ENCODE results near the gene ARID1A. TPM values are rescaled to one million over a fixed set of nuclear protein-coding genes. Genes with fewer than 3 reads are reported as not detected.
"Not testable (repeated sequence)": the region's sequence is repeated elsewhere in the genome, so short reads cannot be mapped to it uniquely, and the experiment has no call there.

Gene ARID1A
- polyA plus RNA-seq, 1 donor (not counting 4 experiments of a cell fraction or from before 2014, with no cell fraction given): 10.2 TPM

GRCh38 chr1:26703478-26703877 lies 7.7 kb downstream of the ARID1A start:
- Histone ChIP-seq H2AFZ (ENCODE audit: control insufficient read depth, low read length) (no peak overlapping the region), H3K27me3 (ENCODE audit: control insufficient read depth, extremely low read depth, insufficient read depth, low read length) (no peaks in the 10 kb centered on the region), H3K27ac (ENCODE audit: control insufficient read depth, insufficient read depth, low read length) (no peak overlapping the region), H4K20me1 (ENCODE audit: control insufficient read depth, extremely low read depth, insufficient read depth, low read length) (peaks cover 14% of the 10 kb centered on the region), H3K9me3 (ENCODE audit: control insufficient read depth, low read depth, low read length) (no peaks in the 10 kb centered on the region), H3K9me1 (ENCODE audit: control insufficient read depth, extremely low read depth, insufficient read depth, low read length) (no peaks in the 10 kb centered on the region), H3K4me3 (ENCODE audit: control insufficient read depth in 2 of 3, extremely low read depth in 1 of 3, insufficient read depth in 2 of 3, low read depth in 1 of 3, low read length in 3 of 3) (no peak overlapping the region), H3K4me2 (ENCODE audit: control insufficient read depth, extremely low read depth, insufficient read depth, low read depth, low read length) (no peak overlapping the region), H3K36me3 (ENCODE audit: control insufficient read depth in 2 of 2, extremely low read depth in 1 of 2, insufficient read depth in 2 of 2, low read length in 2 of 2) (no peaks in the 10 kb centered on the region), H3K79me2 (ENCODE audit: control insufficient read depth, insufficient read depth, low read length) (peaks cover 95% of the 10 kb centered on the region), H3K9ac (ENCODE audit: control insufficient read depth, extremely low read depth, insufficient read depth, low read length) (no peak overlapping the region), H3K4me1 (ENCODE audit: control insufficient read depth, extremely low read depth, insufficient read depth, low read length) (peaks cover 60% of the 10 kb centered on the region)
- TF ChIP-seq CTCF (optimal IDR thresholded peaks at IDR 0.05 in 1 of 3, IDR thresholded peaks at IDR 0.05 in 1 of 3, conservative IDR thresholded peaks at IDR 0.05 in 1 of 3; ENCODE audit: extremely low read depth in 1 of 3, insufficient read depth in 2 of 3, low read length in 3 of 3): no peak
- no peak for TF ChIP-seq EZH2 (IDR thresholded peaks at IDR 0.05; ENCODE audit: low read length)
- no peak for DNase-seq (ENCODE audit: low read depth, low spot score)
- dilution Hi-C loops (cut with MboI; ENCODE audit: extremely low pct_ligation_motif_present, low sequenced_read_pairs): no loop called here
- FAIRE-seq: no peak

GRCh38 chr1:26704629-26705028 lies 8.8 kb downstream of the ARID1A start:
- Histone ChIP-seq H3K4me3 (ENCODE audit: control insufficient read depth in 2 of 3, extremely low read depth in 1 of 3, insufficient read depth in 2 of 3, low read depth in 1 of 3, low read length in 3 of 3) (no peak overlapping the region), H3K4me1 (ENCODE audit: control insufficient read depth, extremely low read depth, insufficient read depth, low read length) (peaks cover 48% of the 10 kb centered on the region), H3K27ac (ENCODE audit: control insufficient read depth, insufficient read depth, low read length) (no peak overlapping the region), H3K36me3 (ENCODE audit: control insufficient read depth in 2 of 2, extremely low read depth in 1 of 2, insufficient read depth in 2 of 2, low read length in 2 of 2) (peaks cover 2 to 6% of the 10 kb centered on the region in 2 experiments), H3K9ac (ENCODE audit: control insufficient read depth, extremely low read depth, insufficient read depth, low read length) (no peak overlapping the region), H4K20me1 (ENCODE audit: control insufficient read depth, extremely low read depth, insufficient read depth, low read length) (peaks cover 11% of the 10 kb centered on the region), H3K4me2 (ENCODE audit: control insufficient read depth, extremely low read depth, insufficient read depth, low read depth, low read length) (no peak overlapping the region), H3K9me3 (ENCODE audit: control insufficient read depth, low read depth, low read length) (no peaks in the 10 kb centered on the region), H3K9me1 (ENCODE audit: control insufficient read depth, extremely low read depth, insufficient read depth, low read length) (no peaks in the 10 kb centered on the region), H2AFZ (ENCODE audit: control insufficient read depth, low read length) (no peak overlapping the region), H3K79me2 (ENCODE audit: control insufficient read depth, insufficient read depth, low read length) (peaks cover 93% of the 10 kb centered on the region), H3K27me3 (ENCODE audit: control insufficient read depth, extremely low read depth, insufficient read depth, low read length) (no peaks in the 10 kb centered on the region)
- FAIRE-seq (no peak), DNase-seq (ENCODE audit: low read depth, low spot score) (no peak)
- dilution Hi-C loops (cut with MboI; ENCODE audit: extremely low pct_ligation_motif_present, low sequenced_read_pairs): no loop called here
- TF ChIP-seq EZH2 (IDR thresholded peaks at IDR 0.05; ENCODE audit: low read length) (no peak), CTCF (optimal IDR thresholded peaks at IDR 0.05 in 1 of 3, IDR thresholded peaks at IDR 0.05 in 1 of 3, conservative IDR thresholded peaks at IDR 0.05 in 1 of 3; ENCODE audit: extremely low read depth in 1 of 3, insufficient read depth in 2 of 3, low read length in 3 of 3) (no peak)

GRCh38 chr1:26705227-26705626 lies 9.4 kb downstream of the ARID1A start:
- Histone ChIP-seq H3K79me2 (ENCODE audit: control insufficient read depth, insufficient read depth, low read length) (peaks cover 90% of the 10 kb centered on the region), H3K4me1 (ENCODE audit: control insufficient read depth, extremely low read depth, insufficient read depth, low read length) (peaks cover 43% of the 10 kb centered on the region), H4K20me1 (ENCODE audit: control insufficient read depth, extremely low read depth, insufficient read depth, low read length) (peaks cover 11% of the 10 kb centered on the region)
- H2AFZ ChIP-seq (ENCODE audit: control insufficient read depth, low read length); DNase-seq (ENCODE audit: low read depth, low spot score); H3K9me1 ChIP-seq (ENCODE audit: control insufficient read depth, extremely low read depth, insufficient read depth, low read length); H3K9me3 ChIP-seq (ENCODE audit: control insufficient read depth, low read depth, low read length); H3K9ac ChIP-seq (ENCODE audit: control insufficient read depth, extremely low read depth, insufficient read depth, low read length); dilution Hi-C loops (cut with MboI; ENCODE audit: extremely low pct_ligation_motif_present, low sequenced_read_pairs); H3K27me3 ChIP-seq (ENCODE audit: control insufficient read depth, extremely low read depth, insufficient read depth, low read length); H3K4me2 ChIP-seq (ENCODE audit: control insufficient read depth, extremely low read depth, insufficient read depth, low read depth, low read length); FAIRE-seq; H3K36me3 ChIP-seq (ENCODE audit: control insufficient read depth in 2 of 2, extremely low read depth in 1 of 2, insufficient read depth in 2 of 2, low read length in 2 of 2); H3K27ac ChIP-seq (ENCODE audit: control insufficient read depth, insufficient read depth, low read length); H3K4me3 ChIP-seq (ENCODE audit: control insufficient read depth in 2 of 3, extremely low read depth in 1 of 3, insufficient read depth in 2 of 3, low read depth in 1 of 3, low read length in 3 of 3): not testable (repeated sequence)

Data from keratinocyte (primary cell).